KOPT-K1 (cell line): ENCODE data around the gene MED31.

ENCODE experiments used
- H3K27ac ChIP-seq: fragments of 200-600 bp; sonication (generic); 2 replicates; pipeline ENCODE4 v1.5.1; 2016; ENCODE audit warnings: antibody characterized with exemption, mild to moderate bottlenecking, low read depth, low read length; ENCODE audit not compliant: poor library complexity, severe bottlenecking
- H3K36me3 ChIP-seq: fragments of 200-600 bp; sonication (generic); 2 replicates; pipeline ENCODE4 v1.5.1; 2017; ENCODE audit warnings: antibody characterized with exemption, mild to moderate bottlenecking, low read length, moderate library complexity; ENCODE audit not compliant: insufficient read depth
- H3K9me3 ChIP-seq: fragments of 200-600 bp; sonication (generic); 2 replicates; pipeline ENCODE4 v1.5.1; 2017; ENCODE audit warnings: antibody characterized with exemption, low read length, mild to moderate bottlenecking; ENCODE audit not compliant: insufficient read depth, poor library complexity, severe bottlenecking

The MED31 gene

DNA sequence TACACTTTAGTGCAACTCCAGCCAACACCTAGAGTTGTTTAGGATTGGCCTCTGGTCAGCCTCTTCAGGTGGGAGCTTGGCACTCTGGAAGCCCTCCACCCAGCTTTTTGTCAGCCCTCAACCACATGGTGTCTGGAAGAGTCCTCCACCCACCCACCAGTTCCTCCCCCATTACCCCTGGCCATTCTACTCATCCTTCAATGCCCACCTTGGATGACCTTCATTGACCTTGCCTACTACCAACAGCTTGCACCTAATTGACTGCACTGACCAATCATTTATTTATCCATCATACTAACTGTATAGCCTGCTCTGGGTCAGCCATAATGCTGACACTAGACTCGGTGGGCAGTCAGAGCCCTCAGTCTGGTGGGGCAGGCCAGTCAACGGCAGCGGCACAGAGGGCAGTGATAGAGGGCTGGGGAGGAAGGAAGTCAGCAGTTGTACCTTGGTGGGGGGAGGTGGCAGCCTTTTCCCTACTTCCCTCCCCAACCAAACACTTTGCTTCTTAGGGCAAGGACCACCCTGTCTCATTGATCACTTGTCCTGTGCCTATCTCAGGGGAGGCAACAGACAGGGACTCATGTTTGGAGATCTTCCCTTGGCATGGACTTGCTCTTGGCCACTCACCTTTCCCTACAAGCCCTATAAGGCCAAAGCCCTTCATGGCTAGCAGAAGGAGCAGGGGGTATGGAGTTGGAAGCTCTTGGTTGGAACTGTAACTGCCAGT lies 32.5 kb upstream of the MED31 start:
- H3K27ac ChIP-seq: no peak overlapping the region
- no peaks in the 10 kb centered on the region for H3K9me3 ChIP-seq
- no peaks in the 10 kb centered on the region for H3K36me3 ChIP-seq

DNA sequence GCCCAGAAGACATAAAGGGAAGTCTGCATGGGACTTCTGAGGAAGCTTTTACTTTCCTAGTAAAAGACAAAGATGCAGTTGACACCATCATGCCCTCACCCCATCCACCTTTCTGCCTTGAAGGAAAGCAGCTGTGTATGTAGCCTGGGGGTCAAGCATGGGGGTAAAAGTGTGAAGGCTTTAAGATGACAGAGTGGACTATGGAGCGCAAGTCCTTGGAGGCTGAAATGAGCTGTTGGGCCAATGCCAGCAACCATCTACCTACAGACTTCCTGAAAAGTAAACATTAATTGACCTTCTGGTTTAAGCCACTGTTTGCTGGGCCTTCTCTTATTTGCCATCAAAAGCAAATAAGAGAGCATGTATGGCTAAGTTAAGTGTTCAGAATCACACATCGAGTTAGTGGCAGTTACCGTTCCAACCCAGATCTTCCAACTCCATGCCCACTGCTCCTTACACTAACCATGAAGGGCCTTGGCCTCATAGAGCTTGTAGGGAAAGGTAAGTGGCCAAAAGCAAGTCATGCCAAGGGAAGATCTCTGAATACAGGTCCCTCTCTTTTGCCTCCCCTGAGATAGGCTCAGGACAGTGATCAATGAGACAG lies 31.8 kb upstream of the MED31 start:
- no peaks in the 10 kb centered on the region for H3K36me3 ChIP-seq
- no peak overlapping the region for H3K27ac ChIP-seq
- no peaks in the 10 kb centered on the region for H3K9me3 ChIP-seq

DNA sequence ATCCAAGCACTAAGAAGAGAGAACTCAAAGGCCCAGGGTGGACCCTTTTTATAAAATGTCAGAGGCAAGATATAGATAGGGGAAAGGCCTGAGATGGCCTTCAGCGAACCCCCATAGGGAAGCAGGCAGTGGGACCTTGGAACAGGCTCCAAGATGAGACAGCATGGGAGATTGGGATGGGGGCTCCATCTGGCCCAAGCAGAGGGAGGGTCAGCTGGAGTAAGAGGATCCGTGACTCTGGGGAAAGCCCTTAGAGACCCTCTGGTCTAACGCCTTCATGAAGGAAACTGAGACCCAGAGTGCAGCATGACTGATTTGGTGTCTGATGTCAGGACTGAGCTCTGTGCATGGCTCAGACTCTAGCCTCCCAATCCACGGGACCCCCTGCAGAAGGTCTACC lies 30.9 kb upstream of the MED31 start:
- H3K36me3 ChIP-seq: no peaks in the 10 kb centered on the region
- H3K9me3 ChIP-seq: no peaks in the 10 kb centered on the region
- no peak overlapping the region for H3K27ac ChIP-seq

GRCh38 chr17:6681671-6682070 lies 30.3 kb upstream of the MED31 start:
- no peaks in the 10 kb centered on the region for H3K9me3 ChIP-seq
- H3K27ac ChIP-seq: no peak overlapping the region
- H3K36me3 ChIP-seq: no peaks in the 10 kb centered on the region

DNA sequence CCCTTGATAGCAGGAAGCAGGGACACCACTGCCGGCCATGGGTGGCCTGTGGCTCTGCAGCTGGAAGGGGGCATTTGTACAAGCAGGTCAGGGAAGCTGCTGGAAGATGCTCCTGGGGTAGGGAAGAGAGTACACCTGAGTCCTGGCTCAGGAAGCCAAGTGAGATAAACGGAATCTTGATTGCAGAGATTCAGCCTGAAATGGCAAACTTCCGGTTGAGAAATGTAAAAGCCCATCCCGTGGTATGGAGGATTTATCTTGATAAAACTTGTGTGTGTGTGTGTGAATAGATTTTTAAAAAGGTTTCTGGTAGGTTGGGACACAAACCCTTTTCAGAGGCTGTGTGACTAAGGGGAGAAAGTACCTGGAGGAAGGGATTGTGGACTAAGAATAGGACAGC lies 29.8 kb upstream of the MED31 start:
- no peaks in the 10 kb centered on the region for H3K9me3 ChIP-seq
- H3K27ac ChIP-seq: no peak overlapping the region
- no peaks in the 10 kb centered on the region for H3K36me3 ChIP-seq

DNA sequence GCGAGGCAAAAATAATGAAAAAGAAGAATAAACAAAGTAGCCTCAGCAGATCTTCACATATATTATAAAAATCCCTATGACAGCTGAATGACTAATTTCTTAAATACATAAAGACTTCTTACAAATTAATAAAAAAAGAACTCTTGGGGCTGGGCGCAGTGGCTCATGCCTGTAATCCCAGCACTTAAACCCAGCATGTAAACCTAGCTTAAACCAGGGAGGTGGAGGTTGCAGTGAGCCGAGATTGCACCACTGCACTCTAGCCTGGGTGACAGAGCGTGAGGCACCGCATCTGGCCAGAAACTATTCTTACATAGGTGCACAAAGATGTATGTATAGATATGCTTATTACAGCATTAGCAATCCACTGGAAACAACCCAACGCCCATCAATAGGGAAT lies 27.8 kb upstream of the MED31 start:
- H3K9me3 ChIP-seq: no peaks in the 10 kb centered on the region
- H3K36me3 ChIP-seq: no peaks in the 10 kb centered on the region
- H3K27ac ChIP-seq: no peak overlapping the region

GRCh38 chr17:6677946-6678345 lies 26.5 kb upstream of the MED31 start:
- H3K36me3 ChIP-seq: no peaks in the 10 kb centered on the region
- no peak overlapping the region for H3K27ac ChIP-seq
- no peaks in the 10 kb centered on the region for H3K9me3 ChIP-seq

DNA sequence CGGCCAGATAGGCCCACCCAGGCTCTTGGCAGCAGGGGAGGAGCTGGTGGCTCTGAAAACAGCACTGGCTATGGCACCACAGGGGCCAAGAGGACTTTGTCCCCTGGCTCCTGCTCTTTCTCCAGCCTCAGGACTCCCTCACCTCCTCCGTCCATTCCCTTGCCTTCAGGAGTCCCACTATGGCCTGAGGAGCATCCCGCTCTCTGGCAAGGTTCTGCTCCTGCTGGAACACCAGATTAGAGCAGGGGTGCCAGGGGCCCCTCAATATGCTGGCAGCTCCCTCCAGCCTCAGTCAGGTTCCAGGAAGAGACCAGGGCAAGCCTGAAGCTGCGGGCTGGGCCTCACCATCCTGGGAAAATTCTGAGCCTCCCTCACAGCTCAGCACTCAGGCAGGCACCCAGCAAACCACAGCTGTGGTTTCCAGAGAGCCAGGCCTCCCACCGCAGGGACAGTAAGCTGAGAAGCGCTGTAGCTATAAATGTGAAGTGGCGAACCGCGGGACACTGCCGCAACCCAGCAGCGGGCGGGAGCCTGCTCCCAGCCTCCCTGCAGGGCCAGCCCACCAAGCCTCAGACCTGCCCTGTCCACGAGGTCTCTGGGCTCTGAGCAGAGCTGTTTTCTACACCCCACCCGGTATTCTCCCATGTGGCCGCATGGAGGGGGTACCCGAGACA lies 25.9 kb upstream of the MED31 start:
- Histone ChIP-seq H3K36me3 (no peaks in the 10 kb centered on the region), H3K9me3 (no peaks in the 10 kb centered on the region), H3K27ac (no peak overlapping the region)

- no peaks in the 10 kb centered on the region for H3K9me3 ChIP-seq
- no peak overlapping the region for H3K27ac ChIP-seq
- no peaks in the 10 kb centered on the region for H3K36me3 ChIP-seq
These were observed 25.4 kb upstream of the MED31 start for GRCh38 chr17:6676802-6677157.

DNA sequence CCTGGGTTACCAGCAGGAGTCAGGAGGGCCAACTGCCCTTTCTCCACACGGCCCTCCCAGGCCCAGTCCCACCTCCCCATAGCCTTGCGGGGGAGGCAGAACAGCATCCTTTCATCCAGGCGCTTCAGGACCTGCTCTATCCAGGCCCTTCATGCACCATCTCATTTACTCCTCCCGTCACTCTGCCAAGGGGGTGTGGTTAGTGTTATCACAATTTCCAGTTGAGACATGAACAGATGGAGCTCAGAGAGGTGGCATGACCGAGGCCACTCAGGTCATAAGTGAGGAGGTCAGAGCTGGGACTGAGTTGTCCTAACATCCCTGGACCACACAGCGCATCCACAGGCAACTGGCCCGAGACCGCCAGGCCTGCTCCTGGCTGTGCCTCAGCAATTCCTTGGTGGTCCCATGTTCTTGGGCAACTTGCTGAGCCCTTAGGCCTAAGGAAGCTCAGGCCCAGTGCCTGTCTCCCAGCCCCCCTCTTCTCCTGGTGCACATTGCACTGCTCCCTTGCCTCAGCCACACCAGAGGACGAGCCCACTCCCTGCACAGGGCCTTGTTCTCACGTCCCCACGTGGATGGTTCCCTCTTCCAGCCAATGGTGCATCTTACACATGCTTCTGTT lies 23.9 kb upstream of the MED31 start:
- Histone ChIP-seq H3K27ac (no peak overlapping the region), H3K36me3 (no peaks in the 10 kb centered on the region)

DNA sequence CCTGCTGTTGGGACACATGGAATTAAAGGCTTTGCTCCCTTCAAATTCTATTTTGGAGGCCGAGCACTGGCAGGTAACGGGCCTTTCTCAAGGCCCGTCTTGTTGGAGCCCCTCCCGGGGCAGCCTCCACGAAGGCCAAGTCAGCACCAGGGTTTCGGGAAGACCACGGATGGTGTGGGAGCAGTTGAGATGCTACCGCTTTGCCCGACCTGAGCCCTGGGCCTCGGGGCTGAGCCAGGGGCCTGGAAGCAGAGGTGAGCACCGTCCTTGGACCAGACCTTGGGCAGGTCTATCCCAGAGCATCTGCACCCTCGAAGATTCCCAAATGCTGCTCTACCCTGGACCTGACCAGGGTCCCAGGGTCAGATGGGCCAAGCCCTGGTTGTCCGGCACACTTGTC lies 23.2 kb upstream of the MED31 start:
- Histone ChIP-seq H3K27ac (no peak overlapping the region), H3K36me3 (no peaks in the 10 kb centered on the region), H3K9me3 (no peaks in the 10 kb centered on the region)

More for the DNA sequence above, 23.9 kb upstream of the MED31 start:
- no peaks in the 10 kb centered on the region for H3K9me3 ChIP-seq

DNA sequence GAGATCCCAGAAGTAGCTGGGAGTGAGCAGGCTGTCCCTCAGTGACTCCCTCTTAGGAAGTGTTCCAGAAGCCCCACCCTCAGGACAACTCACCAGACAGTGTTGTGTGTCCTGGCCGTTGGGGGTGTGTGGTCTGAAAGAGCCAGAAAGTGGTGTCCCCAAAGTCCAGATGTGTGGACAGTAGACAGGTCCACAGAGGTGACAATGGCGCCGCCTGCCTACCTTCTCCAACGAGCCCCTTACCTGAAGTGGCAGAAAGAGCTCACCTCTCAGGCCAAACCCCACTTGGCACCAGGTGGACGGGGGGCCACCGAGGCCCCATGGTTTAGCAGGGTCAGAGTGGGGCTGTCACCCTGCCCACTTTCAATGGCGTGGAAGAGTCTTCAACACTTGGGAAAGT lies 20.0 kb upstream of the MED31 start:
- no peak overlapping the region for H3K27ac ChIP-seq
- H3K36me3 ChIP-seq: no peaks in the 10 kb centered on the region
- no peaks in the 10 kb centered on the region for H3K9me3 ChIP-seq

DNA sequence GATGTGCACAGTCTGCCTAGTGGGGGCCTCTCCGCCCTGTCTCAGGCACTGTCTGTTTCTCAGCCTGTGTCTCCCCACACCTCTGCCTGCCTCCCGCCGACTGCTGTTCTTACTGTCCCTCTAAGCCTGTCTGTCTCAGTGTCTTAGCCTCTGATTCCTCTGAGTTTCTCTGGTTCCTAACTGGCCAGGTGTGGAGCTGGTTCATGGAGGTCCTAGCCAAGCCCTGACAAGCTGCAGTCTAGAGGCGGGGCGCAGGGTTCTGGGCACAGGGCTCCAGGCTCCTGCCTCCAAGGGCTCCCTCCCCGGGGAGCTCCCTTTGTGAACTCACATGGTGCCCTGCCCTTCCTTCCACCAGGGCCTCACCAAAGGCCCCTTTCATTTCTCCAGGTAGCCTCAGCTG lies 19.6 kb upstream of the MED31 start:
- no peaks in the 10 kb centered on the region for H3K36me3 ChIP-seq
- no peak overlapping the region for H3K27ac ChIP-seq
- H3K9me3 ChIP-seq: no peaks in the 10 kb centered on the region

- no peaks in the 10 kb centered on the region for H3K36me3 ChIP-seq
- no peak overlapping the region for H3K27ac ChIP-seq
- H3K9me3 ChIP-seq: no peaks in the 10 kb centered on the region
These were observed 19.2 kb upstream of the MED31 start for GRCh38 chr17:6670571-6670970.

DNA sequence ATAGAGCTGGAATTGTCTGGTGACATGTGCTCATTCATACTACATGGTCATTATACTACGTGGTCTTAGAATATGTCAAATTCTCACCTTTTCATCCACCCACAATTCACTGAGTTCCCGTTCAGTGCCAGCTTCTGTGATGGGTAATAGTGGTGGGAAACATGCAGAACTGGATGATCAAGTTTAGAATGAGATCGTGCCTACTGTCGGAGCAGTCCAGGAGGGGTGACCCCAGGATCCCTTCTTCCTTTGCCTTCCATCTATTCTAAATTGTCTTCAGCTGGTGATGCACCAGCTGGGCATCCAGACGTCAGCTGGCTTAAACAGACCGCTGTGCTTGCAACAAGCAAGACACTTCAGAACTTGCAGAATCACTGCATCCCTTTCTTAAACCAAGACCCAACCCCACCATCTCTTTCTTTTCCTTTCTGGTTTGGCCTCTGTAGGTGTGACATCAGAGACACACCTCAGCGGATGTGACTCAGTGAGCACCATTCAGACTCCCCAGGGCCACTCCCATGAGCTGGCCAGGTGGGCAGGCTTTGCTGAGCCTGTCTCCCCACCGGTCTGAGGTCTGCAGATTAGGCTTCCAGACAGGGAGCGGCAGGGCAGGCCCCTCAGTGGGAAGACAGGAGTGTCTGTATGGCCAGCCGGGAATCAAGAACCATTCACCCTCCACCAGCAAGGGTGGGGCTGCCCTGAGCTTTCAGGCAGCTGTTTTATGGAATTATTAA lies 18.2 kb upstream of the MED31 start:
- no peaks in the 10 kb centered on the region for H3K36me3 ChIP-seq
- no peak overlapping the region for H3K27ac ChIP-seq
- H3K9me3 ChIP-seq: no peaks in the 10 kb centered on the region
